ENCODE results near the gene NCOA7.

DNA sequence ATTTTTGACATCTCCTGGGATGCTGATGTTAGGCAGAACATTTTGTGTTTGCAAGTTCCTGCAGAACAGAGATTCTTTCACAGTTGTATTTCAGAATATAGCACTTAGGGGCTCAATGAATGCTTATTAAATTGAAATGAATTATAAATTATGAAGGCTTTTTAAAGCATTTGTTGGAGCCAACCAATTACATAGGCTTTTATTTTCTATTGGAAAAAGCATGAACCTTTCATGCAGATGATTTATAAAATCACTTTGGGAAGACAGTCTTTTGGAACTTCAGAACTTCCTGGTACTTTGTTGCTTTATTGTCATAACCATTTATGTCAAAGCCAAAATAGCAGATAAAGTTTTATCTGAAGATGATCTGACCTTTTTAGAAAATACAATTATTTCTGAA, 96.6 kb downstream of the NCOA7 start:
- TF ChIP-seq, protein P1, sequence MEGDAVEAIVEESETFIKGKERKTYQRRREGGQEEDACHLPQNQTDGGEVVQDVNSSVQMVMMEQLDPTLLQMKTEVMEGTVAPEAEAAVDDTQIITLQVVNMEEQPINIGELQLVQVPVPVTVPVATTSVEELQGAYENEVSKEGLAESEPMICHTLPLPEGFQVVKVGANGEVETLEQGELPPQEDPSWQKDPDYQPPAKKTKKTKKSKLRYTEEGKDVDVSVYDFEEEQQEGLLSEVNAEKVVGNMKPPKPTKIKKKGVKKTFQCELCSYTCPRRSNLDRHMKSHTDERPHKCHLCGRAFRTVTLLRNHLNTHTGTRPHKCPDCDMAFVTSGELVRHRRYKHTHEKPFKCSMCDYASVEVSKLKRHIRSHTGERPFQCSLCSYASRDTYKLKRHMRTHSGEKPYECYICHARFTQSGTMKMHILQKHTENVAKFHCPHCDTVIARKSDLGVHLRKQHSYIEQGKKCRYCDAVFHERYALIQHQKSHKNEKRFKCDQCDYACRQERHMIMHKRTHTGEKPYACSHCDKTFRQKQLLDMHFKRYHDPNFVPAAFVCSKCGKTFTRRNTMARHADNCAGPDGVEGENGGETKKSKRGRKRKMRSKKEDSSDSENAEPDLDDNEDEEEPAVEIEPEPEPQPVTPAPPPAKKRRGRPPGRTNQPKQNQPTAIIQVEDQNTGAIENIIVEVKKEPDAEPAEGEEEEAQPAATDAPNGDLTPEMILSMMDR (IDR thresholded peaks at IDR 0.05), result no peak
- TF ChIP-seq POLR2A (IDR thresholded peaks at IDR 0.05), result no peak

All from right lobe of liver (tissue), 4 donors.